Mesothelial cell of epicardium (in vitro differentiated cells): ENCODE results near the gene TTLL3. TPM values are rescaled to one million over a fixed set of nuclear protein-coding genes. Genes with fewer than 3 reads are reported as not detected.
"Not testable (repeated sequence)": the region's sequence is repeated elsewhere in the genome, so short reads cannot be mapped to it uniquely, and the experiment has no call there.

Source experiments
- DNase-seq, 2 experiments: peaks; one replicate each; pipeline ENCODE4 v3.0.0; 2021; ENCODE audit warnings: low spot score in 2 of 2; ENCODE audit not compliant: unreplicated experiment in 2 of 2
- H3K27ac Mint-ChIP-seq: 2 replicates; pipeline ENCODE4 v1.8.0; 2021; ENCODE audit warnings: mixed read lengths
- H3K27me3 Mint-ChIP-seq: 2 replicates; pipeline ENCODE4 v1.8.0; 2021; ENCODE audit warnings: low read depth, mixed read lengths
- H3K36me3 Mint-ChIP-seq: 2 replicates; pipeline ENCODE4 v1.8.0; 2021; ENCODE audit warnings: mixed read lengths
- H3K4me1 Mint-ChIP-seq: 2 replicates; pipeline ENCODE4 v1.8.0; 2021; ENCODE audit warnings: mixed read lengths
- H3K4me3 Mint-ChIP-seq: 2 replicates; pipeline ENCODE4 v1.8.0; 2021; ENCODE audit warnings: mild to moderate bottlenecking, moderate library complexity, mixed read lengths
- H3K9me3 Mint-ChIP-seq: 2 replicates; pipeline ENCODE4 v1.8.0; 2021; ENCODE audit warnings: mixed read lengths
- total RNA-seq: library from RNA; stranded (reverse); gene quantifications from 3 replicates; pipeline ENCODE4 v1.2.1, GENCODE V29; 2021
- TF ChIP-seq, protein P1 (sequence below): fragments of 200-600 bp; sonication (generic); IDR thresholded peaks from one replicate; pipeline ENCODE4 v1.5.0; 2021; ENCODE audit warnings: antibody characterized with exemption; ENCODE audit not compliant: unreplicated experiment

TTLL3 gene
- total RNA-seq, 1 donor from 2014 or later = 119 TPM

DNA sequence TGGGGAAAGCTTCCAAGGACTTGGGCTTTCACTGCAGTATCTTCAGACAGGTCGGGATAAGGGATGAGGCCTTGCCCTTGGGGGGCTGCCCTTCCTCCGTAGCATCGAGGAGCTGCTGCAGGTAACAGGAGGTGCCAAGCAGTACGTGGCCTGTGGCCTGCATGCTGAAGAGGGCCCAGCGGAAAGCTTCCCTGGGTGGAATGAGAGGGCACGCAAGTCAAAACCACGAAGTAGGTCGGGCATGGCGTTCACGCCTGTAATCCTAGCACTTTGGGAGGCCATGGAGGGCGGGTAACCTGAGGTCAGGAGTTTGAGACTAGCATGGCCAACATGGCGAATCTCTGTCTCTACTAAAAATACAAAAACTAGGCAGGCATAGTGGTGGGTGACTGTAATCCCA, 57.0 kb downstream of the TTLL3 start:
- H3K27ac Mint-ChIP-seq = no peak overlapping the region
- TF ChIP-seq, protein P1, sequence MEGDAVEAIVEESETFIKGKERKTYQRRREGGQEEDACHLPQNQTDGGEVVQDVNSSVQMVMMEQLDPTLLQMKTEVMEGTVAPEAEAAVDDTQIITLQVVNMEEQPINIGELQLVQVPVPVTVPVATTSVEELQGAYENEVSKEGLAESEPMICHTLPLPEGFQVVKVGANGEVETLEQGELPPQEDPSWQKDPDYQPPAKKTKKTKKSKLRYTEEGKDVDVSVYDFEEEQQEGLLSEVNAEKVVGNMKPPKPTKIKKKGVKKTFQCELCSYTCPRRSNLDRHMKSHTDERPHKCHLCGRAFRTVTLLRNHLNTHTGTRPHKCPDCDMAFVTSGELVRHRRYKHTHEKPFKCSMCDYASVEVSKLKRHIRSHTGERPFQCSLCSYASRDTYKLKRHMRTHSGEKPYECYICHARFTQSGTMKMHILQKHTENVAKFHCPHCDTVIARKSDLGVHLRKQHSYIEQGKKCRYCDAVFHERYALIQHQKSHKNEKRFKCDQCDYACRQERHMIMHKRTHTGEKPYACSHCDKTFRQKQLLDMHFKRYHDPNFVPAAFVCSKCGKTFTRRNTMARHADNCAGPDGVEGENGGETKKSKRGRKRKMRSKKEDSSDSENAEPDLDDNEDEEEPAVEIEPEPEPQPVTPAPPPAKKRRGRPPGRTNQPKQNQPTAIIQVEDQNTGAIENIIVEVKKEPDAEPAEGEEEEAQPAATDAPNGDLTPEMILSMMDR = no peak
- H3K27me3 Mint-ChIP-seq = no peaks in the 10 kb centered on the region
- no peaks in the 10 kb centered on the region for H3K9me3 Mint-ChIP-seq
- DNase-seq = no peak
- no peak overlapping the region for H3K4me3 Mint-ChIP-seq
- H3K36me3 Mint-ChIP-seq = no peaks in the 10 kb centered on the region
- peaks cover 17% of the 10 kb centered on the region for H3K4me1 Mint-ChIP-seq

- no peak for DNase-seq
- no peaks in the 10 kb centered on the region for H3K36me3 Mint-ChIP-seq
- no peak overlapping the region for H3K4me3 Mint-ChIP-seq
- H3K27ac Mint-ChIP-seq = no peak overlapping the region
- H3K9me3 Mint-ChIP-seq = no peaks in the 10 kb centered on the region
- no peaks in the 10 kb centered on the region for H3K27me3 Mint-ChIP-seq
- peaks cover 7% of the 10 kb centered on the region for H3K4me1 Mint-ChIP-seq
- TF ChIP-seq, protein P1 = no peak
Observed at GRCh38 chr3:9869955-9870354, 59.9 kb downstream of the TTLL3 start.

GRCh38 chr3:9870978-9871377, 60.9 kb downstream of the TTLL3 start:
- DNase-seq = no peak

GRCh38 chr3:9872067-9872466, 62.0 kb downstream of the TTLL3 start:
- H3K36me3 Mint-ChIP-seq, H3K27me3 Mint-ChIP-seq, H3K9me3 Mint-ChIP-seq: not testable (repeated sequence)

More at GRCh38 chr3:9870978-9871377, 60.9 kb downstream of the TTLL3 start:
- H3K4me1 Mint-ChIP-seq = peaks cover 7% of the 10 kb centered on the region
- H3K36me3 Mint-ChIP-seq = no peaks in the 10 kb centered on the region
- H3K9me3 Mint-ChIP-seq = no peaks in the 10 kb centered on the region
- H3K27ac Mint-ChIP-seq = no peak overlapping the region
- no peak overlapping the region for H3K4me3 Mint-ChIP-seq
- TF ChIP-seq, protein P1 = no peak
- no peaks in the 10 kb centered on the region for H3K27me3 Mint-ChIP-seq

DNA sequence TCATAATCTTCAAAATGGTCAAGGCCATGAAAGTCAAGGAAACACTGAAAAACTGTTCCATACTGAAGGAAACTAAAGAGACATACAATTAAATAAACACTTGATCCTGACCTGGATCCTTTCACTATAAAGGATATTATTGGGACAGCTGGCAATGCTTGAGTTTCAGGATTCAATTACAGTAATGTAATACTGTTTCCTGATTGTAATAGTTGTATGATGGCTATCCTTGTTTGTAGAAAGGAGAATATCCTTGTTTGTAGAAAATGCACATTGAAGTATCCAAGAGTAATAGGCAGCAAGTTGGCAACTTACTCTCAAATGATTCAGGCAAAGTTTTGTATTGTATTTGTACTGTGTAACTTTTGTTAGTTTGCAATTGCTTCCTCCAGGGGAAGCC, 65.4 kb downstream of the TTLL3 start:
- TF ChIP-seq, protein P1 = no peak
- peaks cover 5% of the 10 kb centered on the region for H3K4me1 Mint-ChIP-seq
- H3K27me3 Mint-ChIP-seq = no peaks in the 10 kb centered on the region
- H3K4me3 Mint-ChIP-seq = no peak overlapping the region
- no peaks in the 10 kb centered on the region for H3K36me3 Mint-ChIP-seq
- H3K27ac Mint-ChIP-seq = no peak overlapping the region
- no peak for DNase-seq
- H3K9me3 Mint-ChIP-seq = no peaks in the 10 kb centered on the region

More at GRCh38 chr3:9872067-9872466, 62.0 kb downstream of the TTLL3 start:
- DNase-seq, H3K4me1 Mint-ChIP-seq, H3K27ac Mint-ChIP-seq, H3K4me3 Mint-ChIP-seq: not testable (repeated sequence)

GRCh38 chr3:9876255-9876654, 66.2 kb downstream of the TTLL3 start:
- H3K4me1 Mint-ChIP-seq, H3K27ac Mint-ChIP-seq, H3K36me3 Mint-ChIP-seq, H3K4me3 Mint-ChIP-seq, H3K27me3 Mint-ChIP-seq, H3K9me3 Mint-ChIP-seq, DNase-seq: not testable (repeated sequence)

DNA sequence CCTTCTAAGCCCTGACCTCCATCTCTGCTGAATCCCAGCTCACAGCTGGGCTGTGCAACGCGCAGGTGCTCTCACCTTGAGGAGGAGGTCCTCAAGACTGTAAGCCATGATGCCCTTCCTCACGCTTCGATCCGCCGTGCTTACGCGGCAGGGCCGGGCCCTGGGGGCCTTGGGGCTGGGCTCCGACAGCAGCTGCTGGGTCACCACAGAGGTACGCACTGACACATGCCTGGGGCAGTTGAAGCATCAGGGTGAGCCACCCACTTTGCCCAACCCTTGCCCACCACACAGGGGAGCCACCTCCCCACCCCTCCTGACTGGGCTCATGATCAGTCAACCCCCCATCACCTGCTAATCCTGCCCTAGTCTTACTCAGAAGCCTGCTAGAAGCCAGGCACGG, 66.9 kb downstream of the TTLL3 start:
- no peak for DNase-seq
- H3K36me3 Mint-ChIP-seq = no peaks in the 10 kb centered on the region
- no peak overlapping the region for H3K4me3 Mint-ChIP-seq
- H3K27me3 Mint-ChIP-seq = no peaks in the 10 kb centered on the region
- TF ChIP-seq, protein P1 = no peak
- no peaks in the 10 kb centered on the region for H3K9me3 Mint-ChIP-seq
- peaks cover 5% of the 10 kb centered on the region for H3K4me1 Mint-ChIP-seq
- H3K27ac Mint-ChIP-seq = no peak overlapping the region
